Stimulated activated CD8-positive, alpha-beta memory T cell treated with anti-CD3 and anti-CD28 coated beads, Interleukin-12 subunit alpha, Interleukin-12 subunit beta, amount 100 ng/mL, for 1 hour (primary cell): ENCODE measurements around the gene CAPN10.
"Not testable (repeated sequence)": the region's sequence is repeated elsewhere in the genome, so short reads cannot be mapped to it uniquely, and the experiment has no call there.

Experiments used
- DNase-seq: peaks from one replicate; pipeline ENCODE4 v3.0.0-alpha.2; 2020; ENCODE audit warnings: low read depth

The CAPN10 gene

GRCh38 chr2:240602266-240603050 is 15.9 kb downstream of the CAPN10 start:
- DNase-seq, result no peak

DNA sequence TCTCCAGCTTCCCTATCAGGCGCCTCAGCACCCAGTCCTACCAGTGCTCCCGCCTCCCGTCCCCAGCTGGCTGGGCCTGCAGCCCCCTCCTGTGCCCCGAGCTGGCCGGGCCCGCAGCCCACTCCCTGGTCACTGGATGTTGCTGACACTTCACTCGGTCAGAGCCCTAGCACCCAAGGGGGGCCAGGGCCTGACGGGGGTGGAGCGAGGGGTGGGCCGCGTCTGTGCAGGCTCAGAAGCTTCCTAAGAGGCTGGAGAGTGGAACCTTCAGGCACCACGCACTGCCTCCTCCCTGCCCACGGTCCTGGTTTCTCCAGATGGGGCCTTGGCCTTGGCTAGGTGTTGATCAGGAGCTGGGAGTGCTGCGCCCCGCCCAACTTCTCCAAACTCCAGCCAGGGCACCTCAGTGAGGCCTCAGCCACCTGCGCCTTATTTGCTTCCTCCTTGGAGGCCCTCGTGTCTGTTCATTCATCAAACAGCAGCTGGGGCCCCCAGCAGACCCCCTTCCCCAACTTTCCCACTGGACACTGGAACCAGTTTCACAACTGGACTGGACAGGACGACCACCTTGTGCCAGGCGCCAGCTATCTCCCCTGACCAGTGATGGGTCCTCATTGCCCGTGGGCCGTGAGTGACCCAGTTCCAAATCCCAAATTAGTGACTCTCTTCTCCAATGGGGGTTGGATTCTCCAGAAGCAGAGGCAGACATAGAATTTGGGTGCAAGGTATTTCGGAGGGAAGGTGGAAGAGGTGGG is 16.7 kb downstream of the CAPN10 start:
- DNase-seq, result no peak

DNA sequence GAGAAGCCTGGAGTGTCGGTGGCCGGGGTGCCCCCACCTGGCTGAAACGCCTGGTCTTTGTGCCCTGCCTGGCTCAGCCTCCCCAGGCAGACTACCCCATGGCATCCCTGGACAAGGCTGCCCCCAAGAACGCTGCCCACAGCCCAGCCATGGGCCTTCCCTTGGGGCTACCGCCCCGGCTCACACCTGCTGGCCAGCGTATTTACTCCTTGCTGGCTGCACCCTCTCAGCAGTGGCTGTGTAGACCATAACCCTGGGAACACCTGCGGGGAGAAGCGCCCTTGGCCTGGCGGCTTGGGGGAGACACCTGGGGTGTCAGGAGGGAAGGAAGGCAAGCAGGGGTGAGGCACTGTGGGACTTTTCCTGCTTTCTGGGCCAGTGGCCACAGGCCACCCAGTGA is 17.3 kb downstream of the CAPN10 start:
- DNase-seq, result no peak

- no peak for DNase-seq
These were observed 17.9 kb downstream of the CAPN10 start for GRCh38 chr2:240604291-240604938.

GRCh38 chr2:240604939-240605716 is 18.6 kb downstream of the CAPN10 start:
- no peak for DNase-seq

GRCh38 chr2:240605867-240606743 is 19.6 kb downstream of the CAPN10 start:
- DNase-seq, result no peak

DNA sequence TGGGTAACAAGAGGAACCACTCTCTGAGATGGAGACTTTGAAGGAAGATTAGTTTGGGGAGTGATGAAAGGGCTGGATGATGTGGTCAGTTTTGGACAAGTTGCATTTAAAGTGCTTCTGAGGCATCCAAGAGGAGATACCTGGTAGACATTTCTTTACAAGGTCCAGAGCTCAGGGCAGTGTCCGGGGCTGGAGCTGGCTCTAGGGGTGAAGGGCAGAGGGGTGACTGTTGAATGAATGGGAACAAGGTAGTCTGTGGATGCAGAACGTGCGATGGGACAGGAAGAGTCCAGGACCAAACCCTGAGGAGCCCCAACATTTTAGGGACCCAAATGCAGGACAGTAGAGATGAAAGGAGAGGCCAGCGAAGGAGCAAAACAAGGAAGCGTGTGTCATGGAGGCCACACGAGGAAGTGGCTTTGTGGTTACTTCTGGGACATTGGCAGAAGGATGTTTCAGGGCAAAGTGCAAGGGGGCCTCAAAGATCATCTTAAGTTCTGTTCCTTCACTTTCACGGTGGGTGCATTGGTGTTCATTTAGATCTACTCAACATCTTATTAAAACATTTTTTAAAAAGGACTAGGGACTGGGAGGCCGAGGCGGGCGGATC is 25.2 kb downstream of the CAPN10 start:
- no peak for DNase-seq

DNA sequence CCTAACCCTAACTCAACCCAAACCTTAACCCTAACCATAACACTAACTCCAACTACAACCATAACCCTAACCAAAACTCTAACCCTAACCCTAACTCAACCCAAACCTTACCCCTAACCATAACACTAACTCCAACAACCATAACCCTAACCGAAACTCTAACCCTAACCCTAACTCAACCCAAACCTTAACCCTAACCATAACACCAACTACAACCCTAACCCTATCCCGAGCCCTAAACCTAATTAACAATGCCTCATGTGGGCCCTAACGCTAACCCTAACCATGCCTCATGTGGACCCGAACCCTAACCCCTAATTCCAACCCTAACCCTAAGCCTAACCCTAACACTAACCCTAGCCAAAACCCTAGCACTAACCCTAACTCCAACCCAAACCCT is 27.2 kb downstream of the CAPN10 start:
- DNase-seq, result no peak

DNA sequence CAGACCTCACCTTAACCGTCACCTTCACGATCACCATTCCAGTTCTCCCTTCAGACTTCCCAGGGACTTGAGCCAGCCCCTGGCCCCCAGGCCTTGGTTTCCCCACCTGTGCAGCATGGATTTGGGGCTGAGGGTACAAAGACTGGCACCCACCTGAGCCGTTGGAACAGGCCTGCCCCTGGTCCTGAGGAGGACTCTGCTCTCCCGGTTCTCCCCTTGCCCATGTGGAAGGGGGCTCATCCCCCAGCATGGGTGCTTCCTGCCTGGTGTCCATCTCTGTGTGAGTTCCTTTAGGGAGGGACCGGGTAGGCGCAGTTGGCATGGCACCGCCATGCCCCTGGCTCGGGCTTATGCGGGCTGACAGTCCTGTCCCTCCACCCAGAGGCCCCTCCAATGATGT is 27.9 kb downstream of the CAPN10 start:
- DNase-seq, result no peak

GRCh38 chr2:240615396-240615795 is 28.9 kb downstream of the CAPN10 start:
- DNase-seq, result no peak

- no peak for DNase-seq
These were observed 29.4 kb downstream of the CAPN10 start for GRCh38 chr2:240615820-240616547.

- not testable (repeated sequence) for DNase-seq
These were observed 30.5 kb downstream of the CAPN10 start for GRCh38 chr2:240616860-240617666.

DNA sequence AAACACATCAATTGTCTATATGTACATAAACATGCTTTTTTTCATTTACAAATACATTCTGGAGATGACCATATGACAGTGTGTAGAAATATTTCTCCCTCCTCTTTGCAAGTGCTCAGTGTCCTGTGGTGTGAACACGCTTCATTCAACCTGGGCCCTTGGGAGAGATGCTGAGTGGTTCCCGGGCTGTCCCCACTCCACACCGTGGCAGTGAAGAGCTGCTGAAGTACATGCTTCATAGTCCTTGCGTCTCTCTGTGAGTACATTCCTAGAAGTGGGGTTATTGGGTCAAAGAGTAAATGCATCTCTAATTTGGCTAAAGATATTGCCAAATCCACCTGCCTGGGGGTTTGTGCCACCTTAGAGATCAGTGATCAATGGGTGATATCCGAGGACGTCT is 32.2 kb downstream of the CAPN10 start:
- DNase-seq, result no peak

DNA sequence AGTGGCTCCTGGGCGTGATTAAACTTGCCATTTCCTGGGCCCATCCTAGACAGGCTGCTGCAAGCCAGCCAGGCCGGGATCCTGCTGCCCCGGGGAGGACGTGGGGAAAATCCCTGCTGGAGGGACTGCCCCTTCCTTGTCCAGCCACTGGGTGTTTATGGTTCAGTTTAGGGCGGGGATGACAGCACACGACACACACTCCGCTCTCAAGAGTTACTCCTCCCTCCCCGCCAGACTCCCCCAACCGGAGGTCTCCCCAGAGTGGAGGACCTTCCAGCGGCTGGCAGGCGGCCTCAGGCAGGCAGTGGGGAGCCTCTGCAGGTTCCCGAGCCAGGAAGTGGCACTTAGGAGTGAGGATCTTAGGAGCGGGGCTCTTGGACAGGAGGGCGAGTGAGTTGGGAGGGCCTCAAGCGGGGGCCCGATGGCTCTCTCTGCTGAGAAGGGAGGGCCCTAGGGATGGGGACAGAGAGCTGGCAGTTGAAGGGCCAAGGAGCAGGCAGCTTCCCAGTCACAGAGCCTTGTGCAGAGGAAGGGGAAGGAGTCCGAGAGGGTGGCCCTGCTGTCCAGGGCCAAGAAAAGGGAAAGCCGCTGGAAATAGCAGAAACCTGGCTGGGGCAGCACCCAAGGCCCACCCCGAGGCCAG is 33.1 kb downstream of the CAPN10 start:
- no peak for DNase-seq

GRCh38 chr2:240620149-240620731 is 33.7 kb downstream of the CAPN10 start:
- no peak for DNase-seq

- no peak for DNase-seq
These were observed 34.3 kb downstream of the CAPN10 start for GRCh38 chr2:240620859-240621258.

GRCh38 chr2:240622060-240622411 is 35.5 kb downstream of the CAPN10 start:
- no peak for DNase-seq

- peak; percentile 40 for DNase-seq
These were observed 36.1 kb downstream of the CAPN10 start for GRCh38 chr2:240622531-240623235.
